CD14-positive monocyte (primary cell): ENCODE measurements around the gene RAP2A. TPM values are rescaled to one million over a fixed set of nuclear protein-coding genes. Genes with fewer than 3 reads are reported as not detected.
A peak's percentile ranks its signal among the peaks of the same experiment; 100 is the strongest.

Experiments
- DNase-seq, 3 donors: peaks; one replicate each; pipeline ENCODE4 v3.0.0-alpha.2; 2011 to 2022
- H2AFZ ChIP-seq: 2 replicates; pipeline ENCODE4 v1.6.0; 2012; ENCODE audit warnings: mild to moderate bottlenecking, low read depth, low read length, inconsistent platforms; ENCODE audit not compliant: insufficient read depth, poor library complexity, severe bottlenecking
- H3K27ac ChIP-seq, 2 donors: 1 replicate in 1 of 2; 2 replicates in 1 of 2; pipeline ENCODE4 v1.5.1; 2012 to 2013; ENCODE audit warnings: low read length in 2 of 2, control low read depth in 1 of 2, inconsistent platforms in 1 of 2, low read depth in 1 of 2, mild to moderate bottlenecking in 1 of 2
- H3K27me3 ChIP-seq, 2 donors: one replicate each; pipeline versions ENCODE4 v1.6.0 to v1.6.1; 2011 to 2013; ENCODE audit warnings: low read length in 2 of 2; ENCODE audit not compliant: control insufficient read depth in 2 of 2, insufficient read depth in 2 of 2
- H3K36me3 ChIP-seq, 2 donors: replicated peaks in 1 of 2; 1 replicate in 1 of 2; 2 replicates in 1 of 2; pipeline versions ENCODE4 v1.5.1 to v1.6.1; 2012 to 2013; ENCODE audit warnings: low read length in 2 of 2, control low read depth in 1 of 2, inconsistent platforms in 1 of 2, mild to moderate bottlenecking in 1 of 2; ENCODE audit not compliant: insufficient read depth in 2 of 2, control insufficient read depth in 1 of 2
- H3K4me1 ChIP-seq, 2 donors: 1 replicate in 1 of 2; 2 replicates in 1 of 2; pipeline versions ENCODE4 v1.5.1 to v1.6.1; 2012 to 2013; ENCODE audit warnings: low read length in 2 of 2, control low read depth in 1 of 2, inconsistent platforms in 1 of 2, mild to moderate bottlenecking in 1 of 2, moderate library complexity in 1 of 2; ENCODE audit not compliant: insufficient read depth in 2 of 2, control insufficient read depth in 1 of 2
- H3K4me2 ChIP-seq: replicated peaks from 2 replicates; pipeline ENCODE3; 2012; ENCODE audit warnings: low read length, moderate library complexity, mild to moderate bottlenecking; ENCODE audit not compliant: poor library complexity, severe bottlenecking; ENCODE audit errors: extremely low read depth
- H3K4me3 ChIP-seq, 3 experiments: fragments of 200-600 bp in 1 of 3; sonication (generic) in 1 of 3; replicated peaks in 1 of 3; 1 replicate in 2 of 3; 2 replicates in 1 of 3; pipeline ENCODE4 v1.5.1; 2011 to 2013; ENCODE audit warnings: low read length in 3 of 3, mild to moderate bottlenecking in 3 of 3, control low read depth in 2 of 3, low read depth in 2 of 3, inconsistent platforms in 1 of 3, moderate library complexity in 1 of 3
- H3K79me2 ChIP-seq: 2 replicates; pipeline ENCODE4 v1.6.0; 2012; ENCODE audit warnings: mild to moderate bottlenecking, control low read depth, inconsistent platforms, low read length, moderate library complexity; ENCODE audit not compliant: insufficient read depth
- H3K9ac ChIP-seq: 2 replicates; pipeline ENCODE4 v1.6.0; 2017; ENCODE audit warnings: low read length, mild to moderate bottlenecking; ENCODE audit not compliant: insufficient read depth, poor library complexity, severe bottlenecking
- H3K9me3 ChIP-seq, 2 donors: replicated peaks in 1 of 2; 1 replicate in 1 of 2; 2 replicates in 1 of 2; pipeline versions ENCODE4 v1.5.1 to v1.6.1; 2012 to 2013; ENCODE audit warnings: low read length in 2 of 2, control low read depth in 1 of 2; ENCODE audit not compliant: control insufficient read depth in 1 of 2, insufficient read depth in 1 of 2
- H4K20me1 ChIP-seq: 2 replicates; pipeline ENCODE4 v1.6.0; 2012; ENCODE audit warnings: mild to moderate bottlenecking, low read length, control low read depth, moderate library complexity; ENCODE audit not compliant: insufficient read depth
- H3K27ac Mint-ChIP-seq, 7 donors: one replicate each; pipeline ENCODE4 v1.8.0; 2020; ENCODE audit warnings: mild to moderate bottlenecking in 7 of 7, mixed read lengths in 7 of 7, moderate library complexity in 6 of 7, inconsistent platforms in 2 of 7
- H3K27me3 Mint-ChIP-seq, 3 donors: one replicate each; pipeline ENCODE4 v1.8.0; 2021 to 2022; ENCODE audit warnings: low read depth in 3 of 3, mild to moderate bottlenecking in 3 of 3, mixed read lengths in 3 of 3, moderate library complexity in 3 of 3, inconsistent platforms in 1 of 3
- H3K36me3 Mint-ChIP-seq, 2 donors: one replicate each; pipeline ENCODE4 v1.8.0; 2020; ENCODE audit warnings: mixed read lengths in 2 of 2, inconsistent platforms in 1 of 2, mild to moderate bottlenecking in 1 of 2
- H3K4me1 Mint-ChIP-seq: one replicate; pipeline ENCODE4 v1.8.0; 2020; ENCODE audit warnings: mild to moderate bottlenecking, mixed read lengths
- H3K4me3 Mint-ChIP-seq, 2 donors: one replicate each; pipeline ENCODE4 v1.8.0; 2020; ENCODE audit warnings: mild to moderate bottlenecking in 2 of 2, mixed read lengths in 2 of 2, moderate library complexity in 1 of 2
- H3K9me3 Mint-ChIP-seq, 7 donors: one replicate each; pipeline ENCODE4 v1.8.0; 2020 to 2022; ENCODE audit warnings: mixed read lengths in 7 of 7, mild to moderate bottlenecking in 6 of 7, moderate library complexity in 6 of 7, inconsistent platforms in 2 of 7
- WGBS: methylation state at CpG from one replicate; pipeline ENCODE4 v1.1.5; 2013; ENCODE audit warnings: missing lambda C conversion rate; ENCODE audit not compliant: insufficient coverage; 5-methylcytosine and 5-hydroxymethylcytosine counted together
- intact Hi-C, 2 donors: fragments of 100-400 bp; cut with micrococcal nuclease; formaldehyde crosslinking; loops; one replicate each; pipeline versions ENCODE4 v1.15.0 to v1.15.1; 2023
- polyA plus RNA-seq, 3 donors: library from polyadenylated mRNA; depleted of rRNA in 1 of 3; unstranded in 2 of 3; stranded (reverse) in 1 of 3; fragments of 300-500 nt in 2 of 3; fragments of >200 nt in 1 of 3; fragmentation: Illumina TruSeq in 2 of 3; gene quantifications; 1 replicate in 2 of 3; 2 replicates in 1 of 3; pipeline ENCODE4 v1.2.3, GENCODE V29; 2012 to 2021
- TF ChIP-seq, protein P1 (sequence below): fragments of 200-600 bp; IDR thresholded peaks from one replicate; pipeline ENCODE4 v1.8.0; 2022; ENCODE audit warnings: antibody characterized with exemption, mild to moderate bottlenecking

RAP2A gene
- polyA plus RNA-seq, 3 donors, result 2.3 to 5.3 (median 4.5) TPM

DNA sequence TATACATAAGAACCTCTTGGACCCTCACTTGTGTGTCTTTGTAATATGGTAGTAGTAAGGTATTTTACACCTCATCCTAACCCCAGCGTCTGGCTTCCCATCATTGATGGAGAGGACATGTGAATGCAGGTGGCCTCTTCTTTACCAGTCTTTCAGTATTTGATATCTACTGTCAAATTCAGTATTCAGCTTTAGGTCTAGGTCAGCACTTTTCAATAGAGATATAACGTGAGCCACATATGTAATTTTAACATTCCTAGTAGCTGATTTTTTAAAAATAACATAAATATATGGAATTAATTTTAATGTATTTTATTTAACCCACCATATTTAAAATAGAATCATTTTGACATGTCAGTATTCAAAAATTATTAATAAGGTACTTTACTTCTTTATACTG lies 2.9 kb downstream of the RAP2A start:
- Histone ChIP-seq H3K9me3 (no peaks in the 10 kb centered on the region), H3K9ac (no peak overlapping the region), H4K20me1 (peaks cover 9% of the 10 kb centered on the region), H3K27ac (no peak overlapping the region), H2AFZ (no peak overlapping the region), H3K36me3 (peaks cover 0 to 3% of the 10 kb centered on the region in 2 donors), H3K4me2 (no peak overlapping the region), H3K79me2 (peaks cover 37% of the 10 kb centered on the region), H3K4me1 (peaks cover 16 to 30% of the 10 kb centered on the region in 2 donors), H3K27me3 (no peaks in the 10 kb centered on the region), H3K4me3 (no peak overlapping the region)
- intact Hi-C loops, result loop anchor here (10.0 kb wide), 3 partner anchors 52 to 538 kb away; partner anchors contain the start of gene MBNL2 (in 2 of the 2)
- no CpG with 5 or more reads among the region's 2 CpGs for WGBS
- Mint-ChIP-seq H3K27me3 (peaks cover 0 to 3% (median 2%) of the 10 kb centered on the region in 3 donors), H3K4me3 (peak overlapping the region in 1 of 2 donors; percentile 24), H3K36me3 (peaks cover 0 to 6% of the 10 kb centered on the region in 2 donors), H3K4me1 (peaks cover 24% of the 10 kb centered on the region), H3K27ac (no peak overlapping the region), H3K9me3 (no peaks in the 10 kb centered on the region)
- DNase-seq, result no peak
- TF ChIP-seq, protein P1, sequence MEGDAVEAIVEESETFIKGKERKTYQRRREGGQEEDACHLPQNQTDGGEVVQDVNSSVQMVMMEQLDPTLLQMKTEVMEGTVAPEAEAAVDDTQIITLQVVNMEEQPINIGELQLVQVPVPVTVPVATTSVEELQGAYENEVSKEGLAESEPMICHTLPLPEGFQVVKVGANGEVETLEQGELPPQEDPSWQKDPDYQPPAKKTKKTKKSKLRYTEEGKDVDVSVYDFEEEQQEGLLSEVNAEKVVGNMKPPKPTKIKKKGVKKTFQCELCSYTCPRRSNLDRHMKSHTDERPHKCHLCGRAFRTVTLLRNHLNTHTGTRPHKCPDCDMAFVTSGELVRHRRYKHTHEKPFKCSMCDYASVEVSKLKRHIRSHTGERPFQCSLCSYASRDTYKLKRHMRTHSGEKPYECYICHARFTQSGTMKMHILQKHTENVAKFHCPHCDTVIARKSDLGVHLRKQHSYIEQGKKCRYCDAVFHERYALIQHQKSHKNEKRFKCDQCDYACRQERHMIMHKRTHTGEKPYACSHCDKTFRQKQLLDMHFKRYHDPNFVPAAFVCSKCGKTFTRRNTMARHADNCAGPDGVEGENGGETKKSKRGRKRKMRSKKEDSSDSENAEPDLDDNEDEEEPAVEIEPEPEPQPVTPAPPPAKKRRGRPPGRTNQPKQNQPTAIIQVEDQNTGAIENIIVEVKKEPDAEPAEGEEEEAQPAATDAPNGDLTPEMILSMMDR, result no peak

DNA sequence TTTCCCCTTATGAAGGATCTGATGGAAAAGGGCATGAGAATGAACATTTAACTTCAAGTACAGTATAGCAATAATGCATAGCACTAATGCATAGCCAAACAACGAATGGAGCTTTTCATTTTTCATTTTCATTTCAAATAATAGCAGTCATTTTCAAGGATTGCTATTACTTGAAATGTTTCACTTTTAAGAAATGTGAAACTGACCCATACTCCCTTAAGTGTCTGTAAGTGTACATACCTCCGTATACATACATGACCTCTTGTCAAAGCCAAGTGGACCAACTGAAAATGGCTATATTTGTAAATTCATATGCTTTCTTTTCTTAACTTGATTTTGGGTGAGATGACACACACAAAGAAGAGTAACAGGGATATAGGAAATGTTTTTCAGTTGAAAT lies 3.8 kb downstream of the RAP2A start:
- TF ChIP-seq, protein P1, result no peak
- intact Hi-C loops, result loop anchor here (10.0 kb wide), 3 partner anchors 53 to 537 kb away; partner anchors contain the start of gene MBNL2 (in 2 of the 2)
- Mint-ChIP-seq H3K4me1 (peaks cover 20% of the 10 kb centered on the region), H3K9me3 (no peaks in the 10 kb centered on the region), H3K27me3 (peaks cover 0 to 3% (median 2%) of the 10 kb centered on the region in 3 donors), H3K4me3 (no peak overlapping the region), H3K27ac (no peak overlapping the region), H3K36me3 (peaks cover 2 to 6% of the 10 kb centered on the region in 2 donors)
- H3K79me2 ChIP-seq, result peaks cover 37% of the 10 kb centered on the region
- no peak for DNase-seq
- no peak overlapping the region for H3K4me3 ChIP-seq
- no peak overlapping the region for H2AFZ ChIP-seq
- no peak overlapping the region for H3K27ac ChIP-seq
- no peak overlapping the region for H3K4me2 ChIP-seq
- H4K20me1 ChIP-seq, result peaks cover 9% of the 10 kb centered on the region
- H3K9ac ChIP-seq, result no peak overlapping the region
- no CpG with 5 or more reads among the region's 2 CpGs for WGBS
- H3K27me3 ChIP-seq, result no peaks in the 10 kb centered on the region
- H3K36me3 ChIP-seq, result peaks cover 0 to 5% of the 10 kb centered on the region in 2 donors
- H3K4me1 ChIP-seq, result peaks cover 10 to 21% of the 10 kb centered on the region in 2 donors
- no peaks in the 10 kb centered on the region for H3K9me3 ChIP-seq
